Measurements from ENCODE around the gene FAM193A. TPM values are rescaled to one million over a fixed set of nuclear protein-coding genes. Genes with fewer than 3 reads are reported as not detected.

The FAM193A gene
- total and polyA plus RNA-seq, 11 donors = 9.7 to 21.0 (median 16.3) TPM

DNA sequence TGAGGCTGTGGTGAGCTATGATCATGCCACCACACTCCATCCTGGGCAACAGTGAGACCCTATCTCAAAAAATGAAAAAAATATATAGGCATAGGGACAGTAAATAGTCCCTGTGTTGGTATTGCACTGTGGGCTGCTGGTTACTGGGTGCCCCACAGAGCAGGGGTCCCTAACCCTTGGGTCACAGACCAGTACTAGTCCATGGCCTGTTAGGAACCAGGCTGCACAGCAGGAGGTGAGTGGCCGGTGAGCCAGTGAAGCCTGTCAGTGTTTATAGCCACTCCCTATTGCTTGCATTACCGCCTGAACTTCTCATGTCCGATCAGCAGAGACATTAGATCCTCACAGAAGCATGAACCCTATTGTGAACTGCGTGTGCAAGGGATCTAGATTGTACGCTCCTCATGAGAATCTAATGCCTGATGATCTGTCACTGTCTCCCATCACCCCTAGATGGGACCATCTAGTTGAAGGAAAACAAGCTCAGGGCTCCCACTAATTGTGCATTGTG lies 113.2 kb downstream of the FAM193A start:
- TF ChIP-seq POLR2A (IDR thresholded peaks at IDR 0.05) = no peak
- TF ChIP-seq, protein P1, sequence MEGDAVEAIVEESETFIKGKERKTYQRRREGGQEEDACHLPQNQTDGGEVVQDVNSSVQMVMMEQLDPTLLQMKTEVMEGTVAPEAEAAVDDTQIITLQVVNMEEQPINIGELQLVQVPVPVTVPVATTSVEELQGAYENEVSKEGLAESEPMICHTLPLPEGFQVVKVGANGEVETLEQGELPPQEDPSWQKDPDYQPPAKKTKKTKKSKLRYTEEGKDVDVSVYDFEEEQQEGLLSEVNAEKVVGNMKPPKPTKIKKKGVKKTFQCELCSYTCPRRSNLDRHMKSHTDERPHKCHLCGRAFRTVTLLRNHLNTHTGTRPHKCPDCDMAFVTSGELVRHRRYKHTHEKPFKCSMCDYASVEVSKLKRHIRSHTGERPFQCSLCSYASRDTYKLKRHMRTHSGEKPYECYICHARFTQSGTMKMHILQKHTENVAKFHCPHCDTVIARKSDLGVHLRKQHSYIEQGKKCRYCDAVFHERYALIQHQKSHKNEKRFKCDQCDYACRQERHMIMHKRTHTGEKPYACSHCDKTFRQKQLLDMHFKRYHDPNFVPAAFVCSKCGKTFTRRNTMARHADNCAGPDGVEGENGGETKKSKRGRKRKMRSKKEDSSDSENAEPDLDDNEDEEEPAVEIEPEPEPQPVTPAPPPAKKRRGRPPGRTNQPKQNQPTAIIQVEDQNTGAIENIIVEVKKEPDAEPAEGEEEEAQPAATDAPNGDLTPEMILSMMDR (IDR thresholded peaks at IDR 0.05) = no peak
- H3K4me3 ChIP-seq = no peak overlapping the region
- peaks cover 0 to 91% (median 74%) of the 10 kb centered on the region in 9 donors for H3K36me3 ChIP-seq
- 96 to 100% (median 98%) methylated on average over 5 of the region's 5 CpGs for WGBS, 4 donors
- H3K27ac ChIP-seq = no peak overlapping the region
- H3K9me3 ChIP-seq = no peaks in the 10 kb centered on the region
- DNase-seq = no peak
- H3K27me3 ChIP-seq = no peaks in the 10 kb centered on the region
- ATAC-seq = no peak
- H3K4me1 ChIP-seq = no peaks in the 10 kb centered on the region
- intact Hi-C loops (cut with DNase I) = loop anchor here in 1 of 10 donors (10.0 kb wide), 1 partner anchor 425 kb away; no protein-coding TSS in a partner anchor

DNA sequence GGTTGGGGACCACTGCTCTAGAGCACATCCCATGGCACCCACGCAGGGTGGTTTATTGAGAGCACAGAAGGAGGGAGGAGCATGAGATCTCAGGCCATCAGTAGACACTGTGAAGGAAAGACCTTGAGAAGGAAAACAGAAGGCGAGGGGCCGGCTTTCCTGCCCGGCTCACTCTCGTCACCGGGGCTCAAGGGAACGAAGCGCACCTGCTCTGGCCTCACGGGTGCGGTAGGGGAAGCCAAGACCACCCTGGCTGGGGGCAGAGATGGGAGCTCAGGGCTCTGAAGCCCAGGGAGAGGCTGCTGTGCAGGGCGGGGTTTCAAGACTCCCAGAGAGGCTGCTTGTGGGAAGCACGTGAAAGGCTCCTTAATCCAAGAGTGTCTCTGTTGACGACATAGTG lies 113.8 kb downstream of the FAM193A start:
- 95 to 97% (median 96%) methylated on average over 12 to 13 of the region's 13 CpGs for WGBS, 4 donors
- no peak for TF ChIP-seq POLR2A (IDR thresholded peaks at IDR 0.05)
- TF ChIP-seq, protein P1 (IDR thresholded peaks at IDR 0.05) = no peak
- no peaks in the 10 kb centered on the region for H3K27me3 ChIP-seq
- no peaks in the 10 kb centered on the region for H3K9me3 ChIP-seq
- peaks cover 0 to 91% (median 69%) of the 10 kb centered on the region in 9 donors for H3K36me3 ChIP-seq
- no peaks in the 10 kb centered on the region for H3K4me1 ChIP-seq
- DNase-seq = no peak
- H3K4me3 ChIP-seq = no peak overlapping the region
- H3K27ac ChIP-seq = no peak overlapping the region
- no peak for ATAC-seq
- intact Hi-C loops (cut with DNase I) = loop anchor here in 1 of 10 donors (10.0 kb wide), 1 partner anchor 425 kb away; no protein-coding TSS in a partner anchor

DNA sequence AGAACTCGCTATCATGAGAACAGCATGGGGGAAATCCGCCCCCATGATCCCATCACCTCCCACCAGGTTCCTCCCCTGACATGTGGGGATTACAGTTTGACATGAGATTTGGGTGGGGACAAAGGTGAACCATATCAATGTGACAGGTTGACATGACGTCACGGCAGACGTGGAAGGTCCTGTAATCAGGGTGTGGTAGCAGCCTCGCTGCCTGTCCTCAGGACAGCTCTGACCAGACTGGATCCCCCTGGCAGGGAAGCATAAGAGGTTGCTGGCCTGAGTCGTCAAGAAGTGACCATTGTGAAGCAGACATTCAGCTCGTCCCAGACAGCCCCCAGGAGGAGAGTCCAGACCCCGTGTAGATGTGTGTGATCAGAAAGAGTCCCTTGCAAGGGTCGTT lies 115.1 kb downstream of the FAM193A start:
- DNase-seq (no peak), ATAC-seq (no peak)
- Histone ChIP-seq H3K9me3 (no peaks in the 10 kb centered on the region), H3K27ac (no peak overlapping the region), H3K36me3 (peaks cover 0 to 91% (median 70%) of the 10 kb centered on the region in 9 donors), H3K4me3 (no peak overlapping the region), H3K4me1 (no peaks in the 10 kb centered on the region), H3K27me3 (no peaks in the 10 kb centered on the region)
- TF ChIP-seq, protein P1 (IDR thresholded peaks at IDR 0.05) = no peak
- TF ChIP-seq POLR2A (IDR thresholded peaks at IDR 0.05) = no peak
- WGBS, 4 donors = 83 to 91% (median 87%) methylated on average over 10 of the region's 10 CpGs
- intact Hi-C loops (cut with DNase I) = loop anchor here in 1 of 10 donors (10.0 kb wide), 1 partner anchor 427 kb away; no protein-coding TSS in a partner anchor

DNA sequence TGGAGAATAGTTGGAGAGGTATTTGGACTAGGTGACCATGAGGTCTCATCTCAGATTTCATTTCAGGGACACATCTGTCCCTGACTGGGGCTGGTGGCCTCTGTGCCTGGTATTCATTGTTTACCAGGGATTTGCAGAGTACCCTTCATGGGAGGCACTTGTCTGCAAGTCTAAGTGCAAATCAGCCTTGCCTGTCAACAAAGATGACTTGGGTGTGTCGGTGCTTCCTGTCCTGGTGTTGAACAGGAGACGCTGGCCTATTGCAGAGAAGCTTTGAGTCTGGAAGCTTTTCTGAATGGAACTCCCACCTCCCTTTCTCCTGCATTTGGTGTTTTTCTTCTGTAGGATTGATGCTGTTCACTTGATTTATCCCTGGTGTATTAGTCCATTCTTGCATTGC lies 115.6 kb downstream of the FAM193A start:
- H3K27ac ChIP-seq = no peak overlapping the region
- ATAC-seq (no peak), DNase-seq (no peak)
- intact Hi-C loops (cut with DNase I) = loop anchor here in 1 of 10 donors (10.0 kb wide), 1 partner anchor 427 kb away; no protein-coding TSS in a partner anchor
- H3K4me3 ChIP-seq = no peak overlapping the region
- no peaks in the 10 kb centered on the region for H3K4me1 ChIP-seq
- TF ChIP-seq POLR2A (IDR thresholded peaks at IDR 0.05) = no peak
- TF ChIP-seq, protein P1 (IDR thresholded peaks at IDR 0.05) = no peak
- H3K27me3 ChIP-seq = no peaks in the 10 kb centered on the region
- 56 to 65% (median 61%) methylated on average over 2 of the region's 2 CpGs for WGBS, 4 donors
- no peaks in the 10 kb centered on the region for H3K9me3 ChIP-seq
- H3K36me3 ChIP-seq = peaks cover 0 to 91% (median 67%) of the 10 kb centered on the region in 9 donors
